ENCODE results near the gene SERPINB10. TPM values are rescaled to one million over a fixed set of nuclear protein-coding genes. Genes with fewer than 3 reads are reported as not detected.
A peak's percentile ranks its signal among the peaks of the same experiment; 100 is the strongest.

SERPINB10 gene
- total and polyA plus RNA-seq, 2 experiments from 2014 or later: not detected

DNA sequence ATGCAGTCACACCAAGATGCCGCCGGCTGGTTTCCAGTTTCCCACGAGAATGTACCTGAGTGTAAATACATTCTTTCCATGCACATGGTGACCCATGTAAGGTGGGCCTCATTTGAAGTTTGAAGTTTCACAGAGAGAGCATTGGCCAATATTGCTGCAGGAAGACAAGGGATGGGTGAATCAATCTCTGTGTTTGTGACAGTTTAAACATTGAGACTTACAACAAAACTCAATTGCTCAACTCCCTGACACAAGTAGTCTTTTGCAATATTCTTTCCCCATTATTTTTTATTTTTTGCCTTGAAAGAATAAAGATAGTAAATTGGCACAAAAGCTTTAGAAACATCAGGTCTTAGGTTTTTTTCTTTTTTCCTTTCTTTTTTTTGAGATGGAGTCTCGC, 15.2 kb upstream of the SERPINB10 start:
- H3K36me3 ChIP-seq (ENCODE audit: low read depth): no peaks in the 10 kb centered on the region
- no peak overlapping the region for H2AFZ ChIP-seq
- H3K79me2 ChIP-seq (ENCODE audit: insufficient read depth): no peaks in the 10 kb centered on the region
- H3K4me1 ChIP-seq (ENCODE audit: insufficient read depth): peaks cover 11% of the 10 kb centered on the region
- no peak overlapping the region for H3K4me2 ChIP-seq (ENCODE audit: unreplicated experiment)
- peak; percentile 24 for DNase-seq
- no peaks in the 10 kb centered on the region for H3K27me3 ChIP-seq (replicated peaks; ENCODE audit: insufficient read depth)
- H3K9me2 ChIP-seq (ENCODE audit: insufficient read depth): no peaks in the 10 kb centered on the region
- no peaks in the 10 kb centered on the region for H3F3A ChIP-seq (ENCODE audit: insufficient read depth)
- no peaks in the 10 kb centered on the region for H3K9me3 ChIP-seq (ENCODE audit: low read depth)
- H4K20me1 ChIP-seq (ENCODE audit: insufficient read depth): no peaks in the 10 kb centered on the region
- WGBS, 2 experiments (ENCODE audit: low coverage in 1 of 2, low lambda C conversion rate in 2 of 2, missing lambda C conversion rate in 2 of 2): 94 to 95% methylated on average over 4 of the region's 4 CpGs
- no peak for TF ChIP-seq EZH2 (IDR thresholded peaks at IDR 0.05; ENCODE audit: insufficient read depth, poor library complexity, severe bottlenecking)
- no peak for TF ChIP-seq EZH2phosphoT487 (IDR thresholded peaks at IDR 0.05; ENCODE audit: insufficient read depth, low read depth)
- H3K27ac ChIP-seq: no peak overlapping the region
- no peak overlapping the region for H3K9ac ChIP-seq
- no peak overlapping the region for H3K4me3 ChIP-seq
- in situ Hi-C loops (cut with MboI): no loop called here

- in situ Hi-C loops (cut with MboI): no loop called here
- TF ChIP-seq EZH2phosphoT487 (IDR thresholded peaks at IDR 0.05; ENCODE audit: insufficient read depth, low read depth) (no peak), EZH2 (IDR thresholded peaks at IDR 0.05; ENCODE audit: insufficient read depth, poor library complexity, severe bottlenecking) (no peak)
- no peaks in the 10 kb centered on the region for H3K27me3 ChIP-seq (replicated peaks; ENCODE audit: insufficient read depth)
- no peak overlapping the region for H3K4me2 ChIP-seq (ENCODE audit: unreplicated experiment)
- H3K9ac ChIP-seq: no peak overlapping the region
- H2AFZ ChIP-seq: no peak overlapping the region
- H3K4me3 ChIP-seq: no peak overlapping the region
- H3K27ac ChIP-seq: no peak overlapping the region
- no peaks in the 10 kb centered on the region for H3K9me2 ChIP-seq (ENCODE audit: insufficient read depth)
- no peaks in the 10 kb centered on the region for H3K36me3 ChIP-seq (ENCODE audit: low read depth)
- no peaks in the 10 kb centered on the region for H3K4me1 ChIP-seq (ENCODE audit: insufficient read depth)
- WGBS, 2 experiments (ENCODE audit: low coverage in 1 of 2, low lambda C conversion rate in 2 of 2, missing lambda C conversion rate in 2 of 2): 87 to 88% methylated on average over 6 of the region's 6 CpGs
- no peak for DNase-seq
- H3K9me3 ChIP-seq (ENCODE audit: low read depth): no peaks in the 10 kb centered on the region
- H4K20me1 ChIP-seq (ENCODE audit: insufficient read depth): no peaks in the 10 kb centered on the region
- H3K79me2 ChIP-seq (ENCODE audit: insufficient read depth): no peaks in the 10 kb centered on the region
- H3F3A ChIP-seq (ENCODE audit: insufficient read depth): no peaks in the 10 kb centered on the region
Observed at GRCh38 chr18:63894106-63894772, 13.5 kb upstream of the SERPINB10 start.

GRCh38 chr18:63895190-63895589, 12.6 kb upstream of the SERPINB10 start:
- H3F3A ChIP-seq (ENCODE audit: insufficient read depth): no peaks in the 10 kb centered on the region

DNA sequence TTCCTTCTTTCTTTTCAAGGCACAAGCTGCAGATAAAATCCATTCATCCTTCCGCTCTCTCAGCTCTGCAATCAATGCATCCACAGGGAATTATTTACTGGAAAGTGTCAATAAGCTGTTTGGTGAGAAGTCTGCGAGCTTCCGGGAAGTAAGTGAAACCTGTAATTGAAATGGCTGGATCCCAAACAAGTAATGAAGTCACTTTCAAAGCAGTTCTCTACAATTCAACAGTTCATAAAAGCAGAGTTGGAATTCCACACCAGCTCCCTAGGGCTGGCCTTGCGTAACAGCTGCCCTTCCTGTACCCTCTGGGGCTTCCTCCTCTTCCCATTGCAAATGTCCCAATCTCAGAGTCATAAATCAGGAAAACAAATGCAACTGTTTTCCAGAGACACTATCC, 10.7 kb upstream of the SERPINB10 start:
- Histone ChIP-seq H3K9ac (no peak overlapping the region), H3K36me3 (ENCODE audit: low read depth) (no peaks in the 10 kb centered on the region), H4K20me1 (ENCODE audit: insufficient read depth) (no peaks in the 10 kb centered on the region), H3K27ac (no peak overlapping the region), H3K9me2 (ENCODE audit: insufficient read depth) (no peaks in the 10 kb centered on the region), H3K4me3 (no peak overlapping the region), H3K4me2 (ENCODE audit: unreplicated experiment) (no peak overlapping the region), H2AFZ (no peak overlapping the region), H3K27me3 (replicated peaks; ENCODE audit: insufficient read depth) (no peaks in the 10 kb centered on the region), H3F3A (ENCODE audit: insufficient read depth) (no peaks in the 10 kb centered on the region), H3K4me1 (ENCODE audit: insufficient read depth) (no peaks in the 10 kb centered on the region), H3K9me3 (ENCODE audit: low read depth) (no peaks in the 10 kb centered on the region), H3K79me2 (ENCODE audit: insufficient read depth) (no peaks in the 10 kb centered on the region)
- WGBS, 2 experiments (ENCODE audit: low coverage in 1 of 2, low lambda C conversion rate in 2 of 2, missing lambda C conversion rate in 2 of 2): 75 to 76% methylated on average over 4 of the region's 4 CpGs
- no peak for TF ChIP-seq EZH2 (IDR thresholded peaks at IDR 0.05; ENCODE audit: insufficient read depth, poor library complexity, severe bottlenecking)
- no peak for TF ChIP-seq EZH2phosphoT487 (IDR thresholded peaks at IDR 0.05; ENCODE audit: insufficient read depth, low read depth)
- in situ Hi-C loops (cut with MboI): no loop called here
- DNase-seq: peak; percentile 25

More at GRCh38 chr18:63895190-63895589, 12.6 kb upstream of the SERPINB10 start:
- H3K4me3 ChIP-seq: no peak overlapping the region
- no peak overlapping the region for H2AFZ ChIP-seq
- TF ChIP-seq EZH2 (IDR thresholded peaks at IDR 0.05; ENCODE audit: insufficient read depth, poor library complexity, severe bottlenecking) (no peak), EZH2phosphoT487 (IDR thresholded peaks at IDR 0.05; ENCODE audit: insufficient read depth, low read depth) (no peak)
- H3K27ac ChIP-seq: no peak overlapping the region
- no peak for DNase-seq
- no peaks in the 10 kb centered on the region for H3K79me2 ChIP-seq (ENCODE audit: insufficient read depth)
- no peaks in the 10 kb centered on the region for H3K27me3 ChIP-seq (replicated peaks; ENCODE audit: insufficient read depth)
- WGBS, 2 experiments (ENCODE audit: low coverage in 1 of 2, low lambda C conversion rate in 2 of 2, missing lambda C conversion rate in 2 of 2): 77 to 81% methylated on average over 6 of the region's 6 CpGs
- no peaks in the 10 kb centered on the region for H3K36me3 ChIP-seq (ENCODE audit: low read depth)
- no peaks in the 10 kb centered on the region for H4K20me1 ChIP-seq (ENCODE audit: insufficient read depth)
- H3K4me1 ChIP-seq (ENCODE audit: insufficient read depth): no peaks in the 10 kb centered on the region
- no peak overlapping the region for H3K4me2 ChIP-seq (ENCODE audit: unreplicated experiment)
- in situ Hi-C loops (cut with MboI): no loop called here
- H3K9ac ChIP-seq: no peak overlapping the region
- H3K9me2 ChIP-seq (ENCODE audit: insufficient read depth): no peaks in the 10 kb centered on the region
- H3K9me3 ChIP-seq (ENCODE audit: low read depth): no peaks in the 10 kb centered on the region

- Histone ChIP-seq H3K4me2 (ENCODE audit: unreplicated experiment) (no peak overlapping the region), H3F3A (ENCODE audit: insufficient read depth) (no peaks in the 10 kb centered on the region), H2AFZ (no peak overlapping the region), H3K27ac (no peak overlapping the region), H4K20me1 (ENCODE audit: insufficient read depth) (no peaks in the 10 kb centered on the region), H3K9me3 (ENCODE audit: low read depth) (no peaks in the 10 kb centered on the region), H3K27me3 (replicated peaks; ENCODE audit: insufficient read depth) (no peaks in the 10 kb centered on the region), H3K79me2 (ENCODE audit: insufficient read depth) (no peaks in the 10 kb centered on the region), H3K9me2 (ENCODE audit: insufficient read depth) (no peaks in the 10 kb centered on the region), H3K36me3 (ENCODE audit: low read depth) (no peaks in the 10 kb centered on the region), H3K4me1 (ENCODE audit: insufficient read depth) (no peaks in the 10 kb centered on the region), H3K9ac (no peak overlapping the region), H3K4me3 (no peak overlapping the region)
- no peak for DNase-seq
- TF ChIP-seq EZH2phosphoT487 (IDR thresholded peaks at IDR 0.05; ENCODE audit: insufficient read depth, low read depth): no peak
- no peak for TF ChIP-seq EZH2 (IDR thresholded peaks at IDR 0.05; ENCODE audit: insufficient read depth, poor library complexity, severe bottlenecking)
- in situ Hi-C loops (cut with MboI): no loop called here
Observed at GRCh38 chr18:63899206-63899605, 8.6 kb upstream of the SERPINB10 start.

Data from GM23248 (cell line).